Parathyroid adenoma (tissue), 2 donors: Measurements from ENCODE around the gene BEX3.

Experiments used
- H2AFZ ChIP-seq: fragments of 300-600 bp; sonication (generic); one replicate; pipeline ENCODE4 v1.7.0; 2017; ENCODE audit warnings: antibody characterized with exemption, mild to moderate bottlenecking
- H3K27ac ChIP-seq: fragments of 300-600 bp; sonication (generic); one replicate; pipeline ENCODE4 v1.7.0; 2017
- H3K27me3 ChIP-seq: fragments of 300-600 bp; sonication (generic); one replicate; pipeline ENCODE4 v1.7.0; 2017; ENCODE audit warnings: low read length; ENCODE audit not compliant: control insufficient read depth, insufficient read depth
- H3K36me3 ChIP-seq: fragments of 300-600 bp; sonication (generic); one replicate; pipeline ENCODE4 v1.7.0; 2017; ENCODE audit warnings: low read length; ENCODE audit not compliant: control insufficient read depth, insufficient read depth
- H3K4me1 ChIP-seq: fragments of 300-600 bp; sonication (generic); one replicate; pipeline ENCODE4 v1.7.0; 2017; ENCODE audit warnings: control low read depth
- H3K4me2 ChIP-seq: fragments of 300-600 bp; sonication (generic); one replicate; pipeline ENCODE4 v1.7.0; 2017; ENCODE audit warnings: low read length
- H3K4me3 ChIP-seq: fragments of 300-600 bp; sonication (generic); one replicate; pipeline ENCODE4 v1.7.0; 2017; ENCODE audit warnings: low read depth, low read length
- H3K79me2 ChIP-seq: fragments of 300-600 bp; sonication (generic); one replicate; pipeline ENCODE4 v1.7.0; 2017; ENCODE audit warnings: control low read depth
- H3K9ac ChIP-seq: fragments of 300-600 bp; sonication (generic); one replicate; pipeline ENCODE4 v1.7.0; 2017; ENCODE audit warnings: mild to moderate bottlenecking
- H3K9me3 ChIP-seq: fragments of 300-600 bp; sonication (generic); one replicate; pipeline ENCODE4 v1.7.0; 2017; ENCODE audit warnings: low read length; ENCODE audit not compliant: control insufficient read depth
- TF ChIP-seq, protein P1 (sequence below): fragments of 300-600 bp; sonication (generic); IDR thresholded peaks from one replicate; pipeline ENCODE4 v1.7.0; 2017; ENCODE audit warnings: antibody characterized with exemption, mild to moderate bottlenecking
- donor health status: primary hyperparathyroidism.

Gene BEX3

GRCh38 chrX:103396660-103397059, 20.3 kb downstream of the BEX3 start:
- Histone ChIP-seq H3K9ac (no peak overlapping the region), H2AFZ (no peak overlapping the region), H3K27ac (no peak overlapping the region), H3K4me1 (no peaks in the 10 kb centered on the region), H3K9me3 (no peaks in the 10 kb centered on the region), H3K4me3 (no peak overlapping the region), H3K79me2 (no peaks in the 10 kb centered on the region), H3K4me2 (no peak overlapping the region), H3K27me3 (no peaks in the 10 kb centered on the region), H3K36me3 (no peaks in the 10 kb centered on the region)
- TF ChIP-seq, protein P1, sequence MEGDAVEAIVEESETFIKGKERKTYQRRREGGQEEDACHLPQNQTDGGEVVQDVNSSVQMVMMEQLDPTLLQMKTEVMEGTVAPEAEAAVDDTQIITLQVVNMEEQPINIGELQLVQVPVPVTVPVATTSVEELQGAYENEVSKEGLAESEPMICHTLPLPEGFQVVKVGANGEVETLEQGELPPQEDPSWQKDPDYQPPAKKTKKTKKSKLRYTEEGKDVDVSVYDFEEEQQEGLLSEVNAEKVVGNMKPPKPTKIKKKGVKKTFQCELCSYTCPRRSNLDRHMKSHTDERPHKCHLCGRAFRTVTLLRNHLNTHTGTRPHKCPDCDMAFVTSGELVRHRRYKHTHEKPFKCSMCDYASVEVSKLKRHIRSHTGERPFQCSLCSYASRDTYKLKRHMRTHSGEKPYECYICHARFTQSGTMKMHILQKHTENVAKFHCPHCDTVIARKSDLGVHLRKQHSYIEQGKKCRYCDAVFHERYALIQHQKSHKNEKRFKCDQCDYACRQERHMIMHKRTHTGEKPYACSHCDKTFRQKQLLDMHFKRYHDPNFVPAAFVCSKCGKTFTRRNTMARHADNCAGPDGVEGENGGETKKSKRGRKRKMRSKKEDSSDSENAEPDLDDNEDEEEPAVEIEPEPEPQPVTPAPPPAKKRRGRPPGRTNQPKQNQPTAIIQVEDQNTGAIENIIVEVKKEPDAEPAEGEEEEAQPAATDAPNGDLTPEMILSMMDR, result no peak

GRCh38 chrX:103397707-103398106, 21.4 kb downstream of the BEX3 start:
- TF ChIP-seq, protein P1, result no peak
- H3K4me2 ChIP-seq, result no peak overlapping the region
- H3K9me3 ChIP-seq, result no peaks in the 10 kb centered on the region
- no peak overlapping the region for H2AFZ ChIP-seq
- no peaks in the 10 kb centered on the region for H3K36me3 ChIP-seq
- no peak overlapping the region for H3K9ac ChIP-seq
- H3K4me3 ChIP-seq, result no peak overlapping the region
- no peak overlapping the region for H3K27ac ChIP-seq
- H3K4me1 ChIP-seq, result no peaks in the 10 kb centered on the region
- H3K27me3 ChIP-seq, result no peaks in the 10 kb centered on the region
- H3K79me2 ChIP-seq, result no peaks in the 10 kb centered on the region

GRCh38 chrX:103398421-103398864, 22.1 kb downstream of the BEX3 start:
- Histone ChIP-seq H3K36me3 (no peaks in the 10 kb centered on the region), H3K4me1 (no peaks in the 10 kb centered on the region), H3K79me2 (no peaks in the 10 kb centered on the region), H3K27ac (no peak overlapping the region), H3K4me2 (no peak overlapping the region), H2AFZ (no peak overlapping the region), H3K9me3 (no peaks in the 10 kb centered on the region), H3K27me3 (no peaks in the 10 kb centered on the region), H3K9ac (no peak overlapping the region), H3K4me3 (no peak overlapping the region)
- TF ChIP-seq, protein P1, result no peak

DNA sequence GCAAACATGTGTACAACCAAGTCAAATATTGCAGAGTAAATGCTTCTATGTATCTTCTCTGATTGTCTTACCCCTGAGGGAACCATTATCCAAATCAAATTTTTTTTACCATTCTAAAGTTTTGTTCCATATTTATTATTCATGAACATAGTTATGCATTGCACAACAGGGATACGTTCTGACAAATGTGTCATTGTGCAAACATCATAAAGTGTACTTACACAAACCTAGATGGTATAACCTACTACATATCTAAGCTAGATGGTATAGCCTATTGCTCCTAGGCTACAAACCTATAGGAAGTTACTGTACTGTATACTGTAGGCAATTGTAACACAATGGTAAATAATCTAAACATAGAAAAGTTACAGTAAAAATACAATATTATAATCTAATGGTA, 23.4 kb downstream of the BEX3 start:
- Histone ChIP-seq H3K9ac (no peak overlapping the region), H3K27ac (no peak overlapping the region), H3K27me3 (no peaks in the 10 kb centered on the region), H3K79me2 (no peaks in the 10 kb centered on the region), H3K36me3 (no peaks in the 10 kb centered on the region), H3K4me3 (no peak overlapping the region), H3K4me2 (no peak overlapping the region), H3K4me1 (no peaks in the 10 kb centered on the region), H3K9me3 (no peaks in the 10 kb centered on the region), H2AFZ (no peak overlapping the region)
- TF ChIP-seq, protein P1, result no peak

- TF ChIP-seq, protein P1, result no peak
- H2AFZ ChIP-seq, result no peak overlapping the region
- no peak overlapping the region for H3K9ac ChIP-seq
- H3K9me3 ChIP-seq, result no peaks in the 10 kb centered on the region
- H3K4me3 ChIP-seq, result no peak overlapping the region
- no peaks in the 10 kb centered on the region for H3K4me1 ChIP-seq
- H3K79me2 ChIP-seq, result no peaks in the 10 kb centered on the region
- H3K27ac ChIP-seq, result no peak overlapping the region
- no peak overlapping the region for H3K4me2 ChIP-seq
- no peaks in the 10 kb centered on the region for H3K27me3 ChIP-seq
- no peaks in the 10 kb centered on the region for H3K36me3 ChIP-seq
These were observed 24.6 kb downstream of the BEX3 start for GRCh38 chrX:103400931-103401330.
